OCI-LY7 (cell line): ENCODE measurements around the gene CDCP2.

Source experiments
- EZH2phosphoT487 ChIP-seq: fragments of 200-600 bp; sonication (generic); IDR thresholded peaks from 2 replicates; pipeline ENCODE4 v1.6.1; 2018; ENCODE audit warnings: low read depth, borderline replicate concordance, mild to moderate bottlenecking, mixed run types, antibody characterized with exemption, low read length, moderate library complexity, mixed read lengths
- TF ChIP-seq, protein P1 (sequence below): fragments of 200-600 bp; sonication (generic); conservative IDR thresholded peaks from 2 replicates; pipeline ENCODE4 v1.5.1; 2014; ENCODE audit warnings: mild to moderate bottlenecking, antibody characterized with exemption, low read length, moderate library complexity, mixed read lengths

DNA sequence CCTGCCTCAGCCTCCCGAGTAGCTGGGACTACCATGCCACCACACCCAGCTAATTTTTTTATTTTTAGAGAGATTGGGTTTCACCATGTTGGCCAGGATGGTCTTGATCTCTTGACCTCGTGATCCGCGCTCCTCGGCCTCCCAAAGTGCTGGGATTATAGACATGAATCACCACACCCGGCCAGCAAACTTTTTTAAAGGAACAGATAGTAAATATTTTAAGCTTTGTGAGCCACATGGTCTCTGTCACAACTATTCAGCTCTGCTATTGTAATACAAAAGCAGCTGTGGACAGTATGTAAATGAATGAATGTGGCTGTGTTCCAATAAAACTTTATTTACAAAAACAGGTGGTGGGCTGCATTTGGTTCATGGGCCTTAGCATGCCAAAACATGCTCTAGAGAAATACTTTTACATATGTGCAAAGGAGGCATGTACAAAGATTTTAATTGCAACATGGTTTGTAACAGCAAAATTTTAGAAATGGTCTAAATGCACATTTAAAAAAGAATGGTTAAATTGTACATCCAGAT, 47.0 kb downstream of the CDCP2 start:
- TF ChIP-seq, protein P1, sequence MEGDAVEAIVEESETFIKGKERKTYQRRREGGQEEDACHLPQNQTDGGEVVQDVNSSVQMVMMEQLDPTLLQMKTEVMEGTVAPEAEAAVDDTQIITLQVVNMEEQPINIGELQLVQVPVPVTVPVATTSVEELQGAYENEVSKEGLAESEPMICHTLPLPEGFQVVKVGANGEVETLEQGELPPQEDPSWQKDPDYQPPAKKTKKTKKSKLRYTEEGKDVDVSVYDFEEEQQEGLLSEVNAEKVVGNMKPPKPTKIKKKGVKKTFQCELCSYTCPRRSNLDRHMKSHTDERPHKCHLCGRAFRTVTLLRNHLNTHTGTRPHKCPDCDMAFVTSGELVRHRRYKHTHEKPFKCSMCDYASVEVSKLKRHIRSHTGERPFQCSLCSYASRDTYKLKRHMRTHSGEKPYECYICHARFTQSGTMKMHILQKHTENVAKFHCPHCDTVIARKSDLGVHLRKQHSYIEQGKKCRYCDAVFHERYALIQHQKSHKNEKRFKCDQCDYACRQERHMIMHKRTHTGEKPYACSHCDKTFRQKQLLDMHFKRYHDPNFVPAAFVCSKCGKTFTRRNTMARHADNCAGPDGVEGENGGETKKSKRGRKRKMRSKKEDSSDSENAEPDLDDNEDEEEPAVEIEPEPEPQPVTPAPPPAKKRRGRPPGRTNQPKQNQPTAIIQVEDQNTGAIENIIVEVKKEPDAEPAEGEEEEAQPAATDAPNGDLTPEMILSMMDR, result no peak
- TF ChIP-seq EZH2phosphoT487, result no peak
